GM03348 (cell line): ENCODE results near the gene KCTD12.
A peak's percentile ranks its signal among the peaks of the same experiment; 100 is the strongest.

Experiments used
- DNase-seq: peaks from one replicate; pipeline ENCODE4 v3.0.0; 2012; ENCODE audit warnings: low spot score

Gene KCTD12

DNA sequence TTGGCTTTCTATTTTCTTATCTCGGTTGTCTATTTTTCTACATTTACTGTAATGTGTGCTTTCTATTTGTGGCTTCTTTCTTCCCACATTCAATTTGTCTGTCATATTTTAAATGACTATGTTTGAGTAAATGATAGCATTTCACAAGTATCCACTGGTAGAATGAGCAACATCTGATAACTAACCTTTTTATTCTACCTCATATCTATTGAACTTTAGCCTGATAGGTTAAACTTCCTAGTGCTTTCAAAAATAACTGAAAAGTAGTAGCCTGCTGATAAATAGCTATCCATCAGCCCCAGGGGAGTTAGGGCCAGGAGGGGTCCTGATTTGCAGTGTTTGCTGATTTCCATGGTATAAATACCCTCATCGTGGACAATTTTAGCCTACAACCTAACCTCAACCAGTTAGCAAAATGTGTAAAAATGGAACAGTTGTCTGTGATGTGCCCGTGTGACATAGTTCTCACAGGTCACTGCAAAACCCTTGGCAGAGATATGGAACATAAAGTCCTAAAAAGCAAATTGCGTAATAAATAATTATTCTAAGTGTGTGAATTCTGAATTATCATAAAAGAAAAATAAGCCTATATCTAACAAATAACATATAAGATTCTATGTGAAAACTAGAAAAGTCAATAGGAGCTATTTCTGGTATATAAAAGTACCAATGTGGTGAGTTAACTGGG lies 32.1 kb downstream of the KCTD12 start:
- no peak for DNase-seq

DNA sequence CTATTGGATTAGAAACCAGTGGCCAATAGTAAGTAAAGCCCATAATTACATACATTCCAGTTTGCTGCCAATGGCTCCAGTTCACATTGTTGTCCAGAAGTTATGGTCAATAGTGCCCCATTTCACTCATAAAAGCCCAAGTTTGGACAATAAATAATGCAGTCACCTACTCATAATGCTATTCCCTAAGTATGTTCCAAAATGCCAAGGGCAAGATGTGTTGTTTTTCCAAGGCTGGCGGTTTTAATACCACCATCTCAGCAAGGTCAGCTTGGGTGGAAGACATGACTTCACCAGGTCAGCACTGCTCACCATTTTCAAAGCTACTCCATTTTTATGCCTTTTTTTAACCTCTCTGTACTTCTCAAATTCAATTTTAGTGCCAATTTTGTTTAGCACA lies 32.7 kb downstream of the KCTD12 start:
- DNase-seq = no peak

DNA sequence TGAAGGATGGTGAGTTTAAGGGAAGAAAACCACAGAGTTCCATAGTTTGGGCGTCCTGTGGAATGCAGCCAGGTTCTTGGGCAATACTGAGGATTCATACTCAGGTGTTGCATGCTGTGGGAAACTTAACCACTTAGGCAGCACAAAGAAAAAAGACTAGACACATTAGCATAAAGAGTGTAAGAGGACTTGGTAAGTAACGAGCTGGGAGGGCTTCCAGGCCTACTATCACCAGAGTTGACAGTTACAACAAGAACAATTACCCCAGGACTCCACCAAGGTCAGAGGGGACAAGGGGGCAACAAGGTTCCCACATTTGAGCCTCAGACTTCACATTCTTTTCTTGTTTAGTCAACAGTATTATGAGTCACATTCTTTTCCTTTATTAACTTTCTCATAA lies 33.2 kb downstream of the KCTD12 start:
- DNase-seq = peak; percentile 25

DNA sequence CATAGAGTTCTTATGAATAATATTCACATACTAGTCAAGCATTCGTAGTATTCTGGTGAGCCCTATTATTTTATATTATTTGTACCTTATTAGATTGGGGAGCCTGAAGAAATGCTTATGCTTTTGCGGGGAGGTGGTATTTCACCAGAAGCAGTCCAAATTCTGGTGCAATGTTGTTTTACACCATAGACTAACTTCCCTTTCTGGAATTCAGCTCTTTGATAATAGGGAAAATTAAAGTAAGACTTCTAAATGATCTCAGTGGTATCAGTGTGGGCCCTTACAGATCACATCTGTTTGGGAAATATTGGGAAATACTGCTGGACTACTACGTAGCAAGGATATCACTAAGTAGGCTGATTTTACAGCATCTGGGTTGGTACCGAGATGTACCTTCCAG lies 34.2 kb downstream of the KCTD12 start:
- DNase-seq = no peak

DNA sequence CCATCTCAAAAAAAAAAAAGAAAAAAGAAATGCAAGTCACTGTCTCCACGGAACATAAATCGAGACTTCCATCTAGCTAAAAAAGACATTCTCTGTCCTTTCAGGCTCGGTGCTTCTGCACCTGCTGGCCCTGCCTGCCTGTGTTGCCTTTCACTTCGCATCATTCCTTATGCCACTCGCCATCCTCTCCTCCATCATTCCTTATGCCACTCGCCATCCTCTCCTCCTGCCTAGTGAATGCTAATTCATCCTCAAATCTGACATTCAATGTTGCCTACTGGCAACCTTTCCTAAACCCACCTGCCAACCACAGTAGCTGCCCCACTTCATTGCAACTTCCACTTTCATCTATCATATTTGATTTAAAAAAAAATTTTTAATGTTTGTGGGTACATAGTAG lies 36.7 kb downstream of the KCTD12 start:
- DNase-seq = no peak

DNA sequence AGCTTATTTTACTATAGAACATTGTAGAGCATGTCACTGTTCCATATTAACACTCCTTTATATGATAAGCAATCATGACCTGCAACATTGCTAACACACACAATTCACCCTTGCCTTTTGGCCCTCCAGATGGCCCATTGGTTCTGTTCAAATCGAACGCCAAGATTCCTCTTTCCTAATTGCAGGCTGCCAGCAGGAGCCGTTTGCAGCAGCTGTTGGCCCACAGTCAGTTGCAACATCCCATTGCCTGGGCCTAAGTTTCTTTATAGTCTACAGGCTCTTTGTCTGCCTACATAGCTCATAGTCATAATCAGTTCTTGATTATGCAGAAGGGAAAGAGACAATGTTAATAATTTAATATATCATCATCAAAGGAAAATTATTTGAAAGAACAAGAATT lies 37.6 kb downstream of the KCTD12 start:
- DNase-seq = peak; percentile 53

DNA sequence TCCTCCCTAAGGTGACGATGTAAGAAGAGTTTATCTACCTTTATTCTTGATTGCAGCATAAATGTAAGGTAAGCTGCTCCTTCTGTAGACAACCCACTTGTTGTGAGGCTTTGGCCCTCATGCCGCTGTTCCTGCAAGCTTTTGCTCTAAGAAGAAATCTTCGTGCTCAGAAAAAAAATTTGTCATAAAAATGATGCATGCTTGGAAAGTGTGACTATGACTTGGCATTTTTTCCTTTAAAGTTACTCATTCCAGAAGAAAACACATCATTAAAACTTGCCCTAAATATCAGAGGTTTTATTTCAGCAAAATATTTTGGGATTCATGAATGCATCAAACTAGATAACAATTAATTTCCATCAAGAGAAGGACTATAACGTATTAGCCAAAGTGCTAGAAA lies 39.8 kb downstream of the KCTD12 start:
- DNase-seq = no peak

DNA sequence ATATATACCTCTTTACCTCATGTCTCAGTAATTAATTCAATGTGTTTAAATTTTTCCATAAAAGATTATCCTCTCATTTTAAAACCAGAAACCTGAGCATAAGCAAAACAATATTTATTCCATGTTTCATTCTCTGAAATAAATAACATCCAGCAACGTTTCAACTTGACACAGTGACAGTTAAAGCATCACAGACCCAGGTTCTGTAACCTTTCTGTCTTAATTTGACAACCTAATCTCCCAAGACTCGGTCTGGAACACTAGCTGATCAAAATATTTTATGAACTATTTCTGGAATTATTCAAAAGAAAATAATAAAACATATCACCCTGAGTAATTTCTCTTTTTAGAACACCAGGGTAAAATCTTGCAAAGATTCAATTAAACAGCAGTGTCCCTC lies 40.3 kb downstream of the KCTD12 start:
- no peak for DNase-seq

DNA sequence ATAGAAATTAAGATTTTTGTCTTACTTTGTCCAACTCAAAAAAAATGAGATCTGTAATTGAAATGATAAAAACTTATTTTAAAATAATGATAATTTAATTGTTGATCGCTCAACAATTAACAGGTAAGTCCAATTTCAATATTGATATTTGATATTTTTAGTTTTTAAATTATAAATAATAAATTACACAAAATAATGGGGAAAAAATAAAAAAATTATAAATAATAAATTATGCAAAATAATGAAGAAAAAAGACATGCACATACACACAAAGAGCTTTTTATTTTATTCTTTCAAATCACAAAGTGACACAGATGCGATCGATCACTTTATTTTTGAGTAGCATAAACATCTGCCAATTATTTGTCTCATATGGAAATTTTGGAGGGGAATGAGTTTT lies 40.8 kb downstream of the KCTD12 start:
- no peak for DNase-seq

DNA sequence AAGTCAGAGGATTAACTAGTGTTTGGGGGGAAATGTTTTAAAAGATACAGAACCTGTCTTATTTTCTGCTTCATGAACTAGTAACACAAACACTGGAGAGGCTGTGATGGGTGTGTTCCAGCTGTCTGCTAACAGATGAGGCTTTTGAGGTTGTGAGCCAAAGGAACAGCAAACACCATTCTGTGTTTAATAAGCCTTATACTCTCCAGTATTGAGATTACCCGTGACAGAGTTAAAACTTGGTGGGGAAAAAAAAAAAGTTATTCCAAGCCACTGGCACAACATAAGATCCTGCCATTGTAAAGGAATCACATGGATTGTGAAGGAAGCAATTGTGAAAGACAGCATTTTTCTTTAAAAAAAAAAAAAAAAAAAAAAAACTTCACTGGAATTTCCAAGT lies 48.4 kb downstream of the KCTD12 start:
- peak; percentile 18 for DNase-seq

DNA sequence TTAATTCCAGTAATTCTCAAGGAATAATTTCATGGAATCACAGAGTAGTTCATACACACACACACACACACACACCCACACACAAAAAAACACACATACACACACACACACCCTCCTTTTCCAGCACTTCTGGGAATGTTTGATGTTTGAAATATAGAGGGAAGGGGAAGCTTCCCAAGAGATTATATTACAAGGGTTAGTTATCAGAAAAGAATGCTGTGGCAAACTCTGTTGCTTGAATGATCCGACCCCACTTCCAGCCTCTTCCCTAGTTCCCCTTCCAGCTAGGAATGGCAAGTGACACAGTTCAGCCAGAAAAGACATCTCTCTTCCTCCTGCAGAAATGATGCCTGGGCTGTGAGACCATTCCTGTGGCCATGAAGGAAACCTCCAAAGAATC lies 49.9 kb downstream of the KCTD12 start:
- DNase-seq = peak; percentile 39

DNA sequence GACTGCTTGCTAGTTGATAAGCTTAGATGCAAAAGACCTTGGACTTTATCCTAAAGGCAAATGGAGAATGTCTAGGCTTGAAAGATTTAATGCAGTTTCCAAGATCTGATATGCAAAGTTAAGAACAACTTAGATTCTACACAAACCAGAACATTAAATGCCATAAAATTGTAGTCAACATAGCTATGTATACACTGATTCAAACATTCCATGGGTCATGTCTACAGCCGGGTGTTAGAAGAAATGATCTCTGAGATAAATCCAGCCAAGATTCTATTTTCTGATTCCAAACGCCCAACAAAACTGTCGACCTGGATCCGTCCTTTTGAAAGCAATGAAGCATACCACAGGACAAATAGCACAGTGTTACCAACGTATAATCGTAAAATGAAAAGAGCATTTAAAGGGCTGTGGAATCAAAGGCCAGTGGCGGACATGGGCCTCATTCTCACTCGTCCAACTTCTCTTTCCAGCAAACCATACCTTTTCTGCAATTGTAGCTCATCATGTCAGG lies 52.7 kb downstream of the KCTD12 start:
- no peak for DNase-seq

DNA sequence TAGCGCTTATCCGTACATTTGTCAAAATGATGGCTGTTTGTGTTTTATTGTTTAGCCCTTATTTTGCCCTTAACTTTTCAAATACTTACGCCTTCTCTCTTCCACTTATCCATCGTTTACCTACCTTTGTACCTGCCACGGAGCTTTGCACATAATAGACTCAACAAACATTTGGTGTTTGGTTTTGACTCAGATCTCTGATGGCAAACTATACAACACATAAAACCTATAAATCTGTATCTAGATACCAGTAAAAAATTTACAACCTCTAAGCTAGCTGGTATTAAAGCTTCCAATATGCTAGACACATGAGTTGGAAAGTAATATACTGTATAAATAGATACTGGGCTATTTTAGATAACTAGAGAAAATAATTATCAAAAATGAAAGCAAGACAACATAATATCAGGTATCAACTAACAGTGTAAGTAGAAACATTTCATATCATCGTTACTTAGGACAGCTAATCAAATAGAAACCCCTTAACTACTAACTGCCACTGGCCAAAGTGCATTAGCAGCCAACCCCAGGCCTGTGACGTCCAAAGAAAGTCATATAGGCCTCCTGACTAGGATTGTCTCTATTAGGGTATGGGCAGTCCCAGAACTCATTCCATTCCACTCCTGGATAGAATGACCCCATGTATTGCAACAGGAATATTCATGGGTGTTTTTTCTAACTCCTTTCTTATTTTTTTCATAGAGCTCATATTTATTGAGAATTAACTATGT lies 53.8 kb downstream of the KCTD12 start:
- DNase-seq = no peak

DNA sequence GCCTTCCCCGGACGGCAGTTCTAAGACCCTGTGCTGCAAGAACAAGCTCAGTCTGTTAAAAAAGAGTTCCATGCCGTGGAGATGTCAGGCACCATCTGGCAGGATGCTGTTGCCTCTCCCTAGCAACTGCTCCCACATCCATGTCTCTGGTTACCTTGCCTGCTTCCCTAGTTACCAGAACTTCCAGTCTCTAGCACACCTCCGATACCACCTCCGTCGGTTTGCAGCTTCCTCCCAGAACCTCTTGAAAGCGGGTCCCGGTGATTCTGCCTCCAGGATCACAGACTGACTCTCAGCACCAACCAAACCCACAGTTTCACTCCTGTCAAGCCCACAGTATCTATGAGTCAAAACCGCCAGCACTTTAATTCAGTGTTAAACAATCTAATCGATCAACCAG lies 55.4 kb downstream of the KCTD12 start:
- DNase-seq = no peak
